ENCODE results near the gene HAUS7.

HAUS7 gene

GRCh38 chrX:153471663-153472280 lies 1.4 kb upstream of the HAUS7 start:
- no peak overlapping the region for H3K4me3 ChIP-seq (ENCODE audit: low read depth, low read length)
- TF ChIP-seq CTCF (IDR thresholded peaks at IDR 0.05; ENCODE audit: borderline replicate concordance, insufficient read depth, low read depth, low read length): no peak

- TF ChIP-seq CTCF (IDR thresholded peaks at IDR 0.05; ENCODE audit: borderline replicate concordance, insufficient read depth, low read depth, low read length): no peak
Measured at GRCh38 chrX:153469811-153470410, 465 bp downstream of the HAUS7 start.

GRCh38 chrX:153468008-153468580 lies 2.3 kb downstream of the HAUS7 start:
- no peak for TF ChIP-seq CTCF (IDR thresholded peaks at IDR 0.05; ENCODE audit: borderline replicate concordance, insufficient read depth, low read depth, low read length)
- no peak overlapping the region for H3K4me3 ChIP-seq (ENCODE audit: low read depth, low read length)

More at GRCh38 chrX:153469811-153470410, 465 bp downstream of the HAUS7 start:
- peak overlapping the region; percentile 79 for H3K4me3 ChIP-seq (ENCODE audit: low read depth, low read length)

GRCh38 chrX:153465691-153466380 lies 4.5 kb downstream of the HAUS7 start:
- TF ChIP-seq CTCF (IDR thresholded peaks at IDR 0.05; ENCODE audit: borderline replicate concordance, insufficient read depth, low read depth, low read length): no peak
- H3K4me3 ChIP-seq (ENCODE audit: low read depth, low read length): no peak overlapping the region

- H3K4me3 ChIP-seq (ENCODE audit: low read depth, low read length): no peak overlapping the region
- TF ChIP-seq CTCF (IDR thresholded peaks at IDR 0.05; ENCODE audit: borderline replicate concordance, insufficient read depth, low read depth, low read length): no peak
Measured at GRCh38 chrX:153464116-153464515, 6.3 kb downstream of the HAUS7 start.

GRCh38 chrX:153463556-153463955 lies 6.8 kb downstream of the HAUS7 start:
- TF ChIP-seq CTCF (IDR thresholded peaks at IDR 0.05; ENCODE audit: borderline replicate concordance, insufficient read depth, low read depth, low read length): no peak
- H3K4me3 ChIP-seq (ENCODE audit: low read depth, low read length): no peak overlapping the region
